HG03097 (cell line): ENCODE data around the gene PRC1.

ENCODE experiments used
- ATAC-seq: cut with Tn5 transposase; IDR thresholded peaks from one replicate; pipeline ENCODE4 v1.9.1; 2021; ENCODE audit not compliant: unreplicated experiment, low FRiP score

The PRC1 gene

DNA sequence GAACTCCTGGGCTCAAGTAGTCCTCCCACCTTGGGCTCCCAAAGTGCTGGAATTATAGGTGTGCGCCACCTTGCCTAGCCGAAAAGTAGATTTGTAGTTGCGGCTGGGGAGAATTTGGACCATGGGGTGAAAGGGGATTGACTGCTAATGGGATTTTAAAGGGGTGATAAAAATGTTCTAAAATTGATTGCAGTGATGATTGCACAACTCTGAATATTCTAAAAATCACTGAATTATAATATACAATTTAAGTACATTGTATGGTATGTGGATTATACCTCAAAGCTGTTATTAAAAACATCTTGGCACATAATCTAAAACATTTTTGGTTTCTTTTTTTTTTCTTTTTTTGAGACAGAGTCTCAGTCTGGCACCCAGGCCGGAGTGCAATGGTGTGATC lies 3.9 kb downstream of the PRC1 start:
- no peak for ATAC-seq

DNA sequence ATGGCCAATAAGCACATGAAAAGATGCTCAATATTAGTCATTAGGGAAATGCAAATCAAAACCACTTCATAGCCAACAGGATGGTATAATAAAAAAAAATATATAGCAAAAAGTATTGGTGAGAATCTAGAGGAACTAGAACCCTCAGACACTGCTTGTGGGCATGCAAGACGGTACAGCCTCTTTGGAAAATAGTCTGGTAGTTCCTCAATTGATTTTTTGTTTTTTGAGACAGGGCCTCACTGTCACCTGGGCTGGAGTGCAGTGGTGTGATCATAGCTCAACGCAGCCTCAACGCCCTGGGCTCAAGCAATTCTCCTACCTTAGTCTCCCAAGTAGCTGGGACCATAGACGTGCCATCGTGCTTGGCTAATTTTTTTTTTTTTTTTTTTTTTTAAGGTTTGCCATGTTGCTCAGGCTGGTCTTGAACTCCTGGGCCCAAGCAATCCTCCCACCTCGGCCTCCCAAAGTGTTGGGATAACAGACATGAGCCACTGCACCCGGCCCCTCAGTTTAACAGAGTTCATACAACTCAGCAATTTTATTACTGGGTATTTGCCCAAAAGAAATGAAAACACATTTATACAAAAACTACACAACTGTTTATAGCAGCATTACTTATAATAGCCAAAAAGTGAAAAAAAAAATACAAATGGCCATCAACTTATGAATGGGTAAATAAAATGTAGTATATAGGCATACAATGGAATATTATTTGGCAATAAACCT lies 5.1 kb downstream of the PRC1 start:
- no peak for ATAC-seq

DNA sequence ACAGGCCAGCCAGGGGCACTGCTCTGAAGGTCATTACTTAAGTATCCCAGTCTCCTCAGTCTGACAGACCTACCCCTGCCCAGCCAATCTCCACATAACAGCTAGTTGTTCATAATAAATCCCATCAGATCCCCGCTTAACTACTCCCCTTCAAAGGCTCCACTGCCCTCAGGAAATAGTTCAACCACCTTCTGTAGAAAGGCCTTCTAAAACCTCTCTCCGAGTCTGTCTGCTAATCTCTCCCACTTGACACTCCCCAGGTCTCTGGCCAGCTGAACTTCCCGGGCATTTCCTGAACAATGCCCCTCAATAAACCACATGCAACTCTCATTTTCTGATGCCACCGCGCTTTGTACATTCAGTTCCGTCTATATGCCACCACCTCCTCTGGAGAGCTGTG lies 6.0 kb downstream of the PRC1 start:
- no peak for ATAC-seq

DNA sequence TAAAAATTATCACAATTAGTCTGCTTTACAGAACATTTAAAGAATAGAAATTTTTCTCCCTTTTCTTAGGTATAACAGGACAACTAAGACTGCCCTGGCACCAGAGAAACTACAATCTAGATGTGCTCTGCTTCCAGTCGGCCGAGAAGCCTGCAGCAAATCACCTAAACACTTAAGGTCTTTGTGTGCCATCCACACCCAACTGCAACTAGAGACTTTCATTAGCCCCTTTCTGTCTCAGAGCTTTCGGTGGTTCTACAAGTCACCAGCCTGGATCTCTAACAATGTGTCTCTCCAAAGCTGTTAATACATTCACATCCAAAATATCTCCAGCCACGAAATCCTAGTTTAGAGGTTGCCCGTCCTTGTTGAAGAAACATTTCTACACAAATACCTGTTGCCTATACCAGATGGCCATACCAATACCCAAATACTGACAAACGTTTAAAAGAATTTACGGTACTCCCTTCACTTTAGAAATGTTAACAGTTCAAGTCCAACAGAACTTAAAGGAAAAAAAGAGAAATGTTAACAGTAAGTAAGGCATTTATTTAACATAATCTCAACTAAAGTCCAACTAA lies 6.7 kb downstream of the PRC1 start:
- ATAC-seq: no peak

DNA sequence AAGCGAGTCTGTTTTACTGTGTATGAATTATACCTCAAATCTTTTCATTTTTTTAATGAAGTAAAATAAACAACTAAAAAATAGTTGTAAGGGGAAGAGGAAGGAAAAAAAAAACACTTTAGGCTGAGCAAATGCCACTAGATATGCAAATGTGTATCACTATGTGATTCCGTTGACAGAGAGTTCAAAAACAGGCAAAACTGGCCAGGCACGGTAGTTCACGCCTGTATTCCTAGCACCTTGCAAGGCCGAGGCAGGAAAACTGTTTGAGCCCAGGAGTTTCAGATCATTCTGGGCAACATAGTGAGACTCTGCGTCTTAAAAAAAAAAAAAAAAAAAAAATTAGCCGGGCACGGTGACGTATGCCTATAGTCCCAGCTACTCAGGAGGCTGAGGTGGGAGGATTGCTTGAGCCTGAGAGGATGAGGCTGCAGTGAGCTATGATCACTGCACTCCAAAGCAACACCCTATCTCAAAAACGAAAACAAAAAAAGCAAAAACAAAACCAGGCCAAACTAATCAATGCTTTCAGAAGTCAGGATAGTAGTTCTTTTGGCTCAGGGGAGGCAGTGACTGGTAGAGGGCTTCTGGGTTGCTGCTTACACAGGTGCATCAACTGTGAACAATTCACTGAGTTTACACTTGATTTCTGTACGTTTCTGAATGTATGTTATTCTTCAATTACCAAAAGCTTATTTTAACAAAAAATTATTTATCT lies 7.4 kb downstream of the PRC1 start:
- ATAC-seq: no peak

DNA sequence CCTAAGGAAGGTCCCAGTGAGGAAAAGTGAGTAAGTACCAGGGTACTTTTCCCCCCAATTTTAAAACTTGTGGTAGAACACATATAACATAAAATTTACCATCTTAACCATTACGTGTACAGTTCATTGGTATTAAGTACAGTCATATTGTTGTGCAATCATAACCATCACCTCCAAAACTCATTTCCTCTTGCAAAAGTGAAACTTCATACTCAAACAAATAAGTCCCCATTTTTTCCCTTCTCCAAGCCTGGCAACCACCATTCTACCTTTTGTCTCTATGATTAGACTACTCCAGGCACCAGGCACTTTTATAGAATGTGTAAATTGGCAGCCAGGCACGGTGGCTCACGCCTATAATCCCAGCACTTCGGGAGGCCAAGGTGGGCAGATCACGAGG lies 12.2 kb downstream of the PRC1 start:
- ATAC-seq: peak; percentile 22

DNA sequence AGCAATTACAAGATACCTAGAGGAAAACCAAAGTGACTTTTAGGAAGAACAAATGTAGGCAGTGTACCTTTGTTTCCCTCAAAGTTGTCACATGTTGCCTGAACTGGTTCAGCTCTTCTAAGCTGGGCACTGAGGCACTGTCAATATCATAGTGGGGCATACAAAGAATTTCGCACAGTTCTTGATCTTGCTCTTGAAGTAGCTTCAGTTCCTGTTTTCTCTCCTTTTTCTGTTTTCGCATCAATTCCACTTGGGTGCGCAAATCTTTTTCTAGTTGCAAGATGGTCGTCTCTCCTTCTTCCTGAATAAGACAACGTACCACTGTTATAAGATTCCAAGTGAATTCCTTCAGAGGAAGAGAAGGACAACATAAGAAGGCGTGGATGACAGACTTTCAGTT lies 12.7 kb downstream of the PRC1 start:
- peak; percentile 58 for ATAC-seq

DNA sequence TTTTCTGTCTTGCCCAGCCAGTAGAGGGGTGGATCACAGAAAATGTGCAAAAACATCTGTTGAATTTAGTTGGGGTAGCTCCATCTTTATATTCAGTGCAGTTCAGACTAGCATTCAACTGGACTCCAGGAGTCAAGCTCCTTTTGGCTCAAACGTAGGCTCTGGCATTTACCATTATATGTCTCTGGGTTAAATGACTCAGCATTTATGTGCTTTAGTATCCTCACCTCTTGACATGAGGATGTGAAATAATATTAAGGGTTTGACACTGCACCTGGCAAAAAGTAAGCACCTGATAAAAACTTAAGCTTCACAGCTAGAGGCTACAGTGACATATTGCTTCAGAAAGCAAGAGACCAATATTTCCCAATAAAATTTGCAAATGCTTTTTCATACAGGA lies 14.8 kb downstream of the PRC1 start:
- ATAC-seq: no peak

DNA sequence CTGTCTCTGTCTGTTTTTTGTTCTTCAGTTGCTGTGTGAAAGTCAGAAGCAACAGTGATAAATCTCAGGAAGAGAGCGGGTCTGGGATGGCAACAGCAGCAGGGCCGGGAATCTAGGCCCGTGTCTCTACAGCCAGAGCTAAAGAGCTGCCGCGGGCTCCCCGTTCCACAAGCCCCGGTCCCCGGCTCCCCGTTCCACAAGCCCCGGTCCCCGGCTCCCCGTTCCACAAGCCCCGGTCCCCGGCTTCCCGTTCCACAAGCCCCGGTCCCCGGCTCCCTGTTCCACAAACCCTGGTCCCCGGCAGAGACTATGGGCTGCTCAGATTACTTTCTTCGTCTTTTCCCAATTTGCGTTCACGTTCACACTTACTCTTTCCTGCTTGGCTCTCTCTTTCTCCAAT lies 20.1 kb downstream of the PRC1 start:
- no peak for ATAC-seq

DNA sequence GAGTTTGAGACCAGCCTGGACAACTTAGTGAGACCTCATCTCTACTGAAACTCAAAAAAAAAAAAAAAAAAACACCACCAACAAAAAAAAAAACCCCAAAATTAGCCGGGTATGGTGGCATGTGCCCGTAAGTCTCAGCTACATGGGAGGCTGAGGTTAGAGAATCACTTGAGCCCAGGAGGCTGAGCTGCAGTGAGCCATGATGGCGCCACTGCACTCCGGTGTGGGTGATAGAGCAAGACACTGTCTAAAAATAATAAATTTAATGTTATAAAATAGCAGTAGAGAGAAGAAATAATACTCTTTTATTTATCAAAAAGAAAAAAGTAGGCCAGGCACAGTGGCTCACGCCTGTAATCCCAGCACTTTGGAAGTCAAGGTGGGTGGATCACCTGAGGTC lies 22.2 kb downstream of the PRC1 start:
- no peak for ATAC-seq

DNA sequence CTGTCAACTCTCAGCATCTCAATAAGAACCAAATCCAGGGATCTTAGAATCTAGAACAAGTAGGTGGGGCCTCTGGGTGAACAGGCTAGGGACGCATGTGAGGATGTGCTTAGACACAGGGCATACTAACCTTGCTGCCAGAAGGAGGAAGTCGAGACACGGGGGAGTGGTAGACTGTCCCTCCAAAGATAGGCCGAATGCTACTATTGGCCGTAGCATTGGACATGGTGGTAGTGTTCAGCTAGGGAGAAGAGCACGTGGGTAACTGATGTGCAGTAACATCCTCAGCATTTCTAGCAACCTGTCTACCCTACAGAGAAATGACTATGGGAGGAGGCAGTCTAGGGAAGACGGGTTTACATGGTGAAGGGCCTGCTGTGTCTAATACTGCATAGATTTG lies 24.1 kb downstream of the PRC1 start:
- ATAC-seq: no peak

DNA sequence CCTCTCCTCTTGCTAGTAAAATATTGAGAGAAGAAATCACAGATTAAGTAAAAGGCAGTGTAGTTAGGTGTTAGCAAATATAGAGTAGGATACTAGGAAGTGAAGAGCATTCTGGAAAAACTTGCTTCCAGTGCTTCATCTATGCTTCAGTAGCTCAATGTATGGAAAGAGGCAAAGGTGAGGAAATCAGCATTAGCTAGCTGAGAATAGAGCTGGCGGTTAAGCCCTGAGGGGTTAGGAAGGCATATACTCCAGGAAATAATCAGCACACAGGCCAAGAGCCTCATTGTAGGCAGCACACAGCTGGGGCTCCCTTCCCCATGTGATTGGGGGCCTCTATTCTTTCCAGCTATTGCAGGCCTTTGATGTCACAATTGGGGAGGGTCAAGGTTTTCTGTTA lies 25.9 kb downstream of the PRC1 start:
- no peak for ATAC-seq

DNA sequence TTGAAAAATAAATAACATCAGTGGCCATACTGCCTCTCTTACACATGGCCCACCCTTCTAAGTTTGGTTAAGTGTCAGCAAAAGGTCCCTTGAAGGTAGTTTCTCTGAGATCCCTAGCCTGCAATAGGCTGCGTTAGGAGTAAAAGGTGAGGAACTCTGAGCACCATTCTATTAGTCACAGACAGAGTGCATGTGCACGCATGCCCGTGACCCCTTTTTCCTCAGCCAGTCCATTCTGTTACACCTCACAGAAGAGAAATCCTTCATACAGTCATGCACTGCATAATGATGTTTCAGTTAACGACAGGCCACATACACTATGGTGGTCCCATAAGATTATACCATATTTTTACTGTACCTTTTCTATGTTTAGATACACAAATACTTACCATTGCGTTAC lies 27.1 kb downstream of the PRC1 start:
- no peak for ATAC-seq

DNA sequence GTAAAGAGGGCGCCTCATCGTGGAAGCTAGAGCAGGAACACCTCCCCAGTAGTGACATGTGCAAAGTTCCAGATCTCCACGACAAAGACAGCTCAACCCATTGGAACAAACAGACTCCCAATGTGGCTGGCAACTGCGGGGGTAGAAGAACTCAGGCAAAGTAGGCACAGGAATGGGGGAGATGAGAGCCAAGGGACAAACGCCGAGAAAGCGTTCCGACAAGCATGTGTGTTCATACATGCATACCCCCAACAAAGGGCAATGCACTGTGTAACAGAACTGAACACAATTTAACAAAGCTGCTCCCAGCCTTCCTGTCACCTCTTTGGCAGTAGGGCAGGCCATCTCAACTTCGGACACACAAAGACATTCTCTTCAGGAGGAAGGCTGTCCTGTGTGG lies 28.1 kb downstream of the PRC1 start:
- ATAC-seq: no peak

DNA sequence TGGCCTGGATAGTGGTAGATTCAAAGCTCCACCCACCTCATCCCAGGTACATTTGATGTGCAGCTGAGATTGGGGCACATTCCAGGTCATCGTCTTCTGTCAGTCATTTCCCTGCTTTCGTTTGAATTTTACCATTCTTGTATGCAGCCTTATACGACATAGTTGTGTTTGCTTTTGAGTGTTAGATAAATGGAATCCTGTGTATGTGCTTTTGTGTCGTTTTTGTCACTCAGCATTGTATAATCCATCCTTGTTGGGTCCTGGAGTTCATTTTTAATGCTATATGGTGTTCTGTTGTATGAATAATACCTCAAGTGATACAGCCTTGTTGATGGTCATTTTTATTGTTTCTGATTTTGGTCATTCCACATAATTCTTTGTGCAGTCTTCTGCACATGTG lies 32.3 kb downstream of the PRC1 start:
- no peak for ATAC-seq

DNA sequence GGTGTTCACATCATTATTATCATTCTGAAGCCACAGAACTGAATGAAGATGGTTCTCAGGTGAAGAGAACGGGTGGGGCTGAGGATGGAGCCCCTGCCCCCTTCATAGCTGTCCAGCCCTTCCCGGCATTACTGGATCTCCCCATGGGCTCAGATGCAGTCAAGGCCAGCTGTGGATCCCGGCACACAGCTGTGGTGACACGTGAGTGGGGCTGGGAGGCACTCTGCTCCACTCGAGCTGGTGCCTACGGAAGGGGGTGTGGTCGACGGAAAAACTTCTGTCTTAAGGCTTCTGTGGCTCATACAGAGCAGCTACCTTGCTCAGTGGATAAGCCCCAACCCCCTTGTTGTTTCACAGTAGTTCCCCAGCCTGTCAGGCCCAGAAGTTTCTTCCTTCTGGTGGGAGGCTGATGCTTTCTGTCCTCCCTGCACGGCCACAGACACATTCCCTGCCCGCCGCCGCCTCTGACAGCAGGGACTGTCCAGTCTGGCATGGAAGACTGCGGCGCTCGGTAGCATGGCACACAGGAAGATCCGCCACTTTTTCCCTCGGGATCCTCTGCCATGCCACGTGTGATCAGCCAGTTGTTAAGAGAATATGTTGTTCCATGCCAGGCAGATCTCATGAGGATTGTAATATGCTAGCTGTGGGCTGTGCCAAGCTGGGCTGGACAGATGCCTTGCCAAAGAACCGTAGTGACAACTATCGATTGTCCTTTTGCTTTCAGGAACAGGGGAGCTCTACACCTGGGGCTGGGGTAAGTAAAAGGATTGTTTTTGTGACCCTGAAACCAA lies 33.8 kb downstream of the PRC1 start:
- no peak for ATAC-seq

DNA sequence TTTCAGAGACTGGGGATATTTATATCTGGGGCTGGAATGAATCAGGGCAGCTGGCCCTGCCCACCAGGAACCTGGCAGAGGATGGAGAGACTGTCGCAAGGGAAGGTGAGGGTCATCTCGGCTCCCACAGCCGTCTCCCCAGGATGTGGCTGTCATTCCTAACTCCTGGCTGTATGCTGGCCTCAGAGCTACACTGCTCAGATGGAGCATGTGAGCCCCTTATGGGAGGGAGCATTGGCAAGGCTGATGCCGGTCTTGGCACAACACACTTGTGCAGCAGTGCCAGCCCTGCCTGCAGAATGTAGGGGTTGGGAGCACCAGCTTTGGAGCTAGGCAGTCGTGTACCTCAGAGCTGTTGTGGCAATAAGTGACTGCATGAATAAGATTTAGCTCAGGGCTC lies 34.4 kb downstream of the PRC1 start:
- ATAC-seq: no peak

DNA sequence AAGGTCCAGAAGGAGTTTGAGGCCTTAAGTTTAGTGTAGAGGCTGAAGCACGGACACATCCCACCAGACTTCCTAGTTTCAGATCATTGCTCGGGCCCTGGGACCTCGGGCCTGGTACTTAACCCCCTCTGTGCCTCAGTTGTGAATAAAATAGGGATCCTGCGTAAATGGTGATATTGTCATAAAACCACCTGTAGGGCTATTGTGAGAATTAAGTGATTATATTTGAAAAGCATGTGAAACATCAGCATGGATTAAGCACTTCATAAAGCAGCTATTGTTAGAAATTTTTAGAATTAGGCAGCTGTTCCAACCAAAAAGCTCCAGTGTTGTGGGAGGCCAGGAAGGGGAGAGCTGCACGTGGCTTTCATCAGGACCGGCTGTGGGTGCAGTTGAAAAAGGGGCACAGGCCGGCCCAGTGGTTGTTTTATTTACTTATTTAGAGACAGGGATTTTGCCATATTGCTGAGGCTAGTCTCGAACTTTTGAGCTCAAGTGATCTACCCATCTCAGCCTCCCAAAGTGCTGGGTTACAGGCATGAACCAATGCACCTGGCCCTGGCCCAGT lies 35.2 kb downstream of the PRC1 start:
- ATAC-seq: no peak

DNA sequence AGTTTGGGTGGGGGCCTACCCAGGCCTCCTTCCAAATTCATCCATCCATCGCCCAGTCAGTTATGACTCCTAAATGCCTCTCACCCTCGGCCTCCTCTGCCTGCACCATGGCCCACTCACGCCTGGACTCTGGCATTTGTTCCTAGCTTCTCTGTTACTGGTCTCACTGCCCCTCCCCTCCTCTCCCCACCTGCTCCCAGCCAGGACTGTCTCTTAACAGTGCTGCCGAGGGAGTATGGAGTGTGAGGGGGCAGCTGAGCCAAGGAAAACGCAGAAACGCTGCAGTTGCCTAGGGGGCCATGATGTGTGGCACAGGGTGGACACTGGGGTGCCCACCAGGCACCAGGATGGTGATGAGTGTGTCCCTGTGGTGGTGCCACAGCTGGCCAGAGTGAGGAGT lies 36.5 kb downstream of the PRC1 start:
- no peak for ATAC-seq

DNA sequence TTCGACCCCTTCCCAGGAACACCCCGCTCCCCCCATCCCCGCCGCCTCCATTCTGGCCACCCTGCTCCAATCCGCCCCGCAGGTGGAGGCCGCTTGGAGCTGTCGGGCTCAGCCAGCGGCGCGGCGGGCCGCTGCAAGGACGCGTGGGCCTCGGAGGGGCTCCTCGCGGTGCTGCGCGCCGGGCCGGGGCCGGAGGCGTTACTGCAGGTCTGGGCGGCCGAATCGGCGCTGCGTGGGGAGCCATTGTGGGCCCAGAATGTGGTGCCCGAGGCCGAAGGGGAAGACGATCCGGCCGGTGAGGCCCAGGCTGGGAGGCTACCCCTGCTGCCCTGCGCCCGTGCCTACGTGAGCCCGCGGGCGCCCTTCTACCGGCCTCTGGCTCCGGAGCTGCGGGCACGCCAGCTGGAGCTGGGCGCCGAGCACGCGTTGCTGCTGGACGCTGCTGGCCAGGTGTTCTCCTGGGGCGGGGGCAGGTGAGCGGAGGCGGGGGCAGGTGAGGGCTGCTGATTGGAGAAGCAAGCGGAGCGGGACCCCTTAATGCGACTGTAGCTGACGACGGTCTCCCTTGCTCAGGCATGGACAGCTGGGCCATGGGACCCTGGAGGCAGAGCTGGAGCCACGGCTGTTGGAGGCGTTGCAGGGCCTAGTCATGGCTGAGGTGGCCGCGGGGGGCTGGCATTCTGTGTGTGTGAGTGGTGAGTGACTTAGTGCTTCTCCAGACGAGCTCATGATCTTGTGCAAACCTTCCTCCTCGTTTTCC lies 37.1 kb downstream of the PRC1 start:
- no peak for ATAC-seq
